Activated CD4-positive, alpha-beta memory T cell treated with anti-CD3 and anti-CD28 coated beads, Interleukin-2, amount 10 ng/mL, durations not matched to agents 7 days and 5 days (primary cell): ENCODE measurements around the gene OLFML1. TPM values are rescaled to one million over a fixed set of nuclear protein-coding genes. Genes with fewer than 3 reads are reported as not detected.

Source experiments
- CTCF ChIA-PET: fragments of 350-600 bp; sonication (Branson Sonifier 250); formaldehyde crosslinking; loops from one replicate; lab custom pipeline; 2021; ENCODE audit warnings: antibody characterized with exemption, inconsistent platforms; lab: Charles Lee
- POLR2A ChIA-PET: fragments of 350-600 bp; sonication (Branson Sonifier 250); formaldehyde crosslinking; loops from one replicate; lab custom pipeline; 2021; ENCODE audit warnings: antibody characterized with exemption; lab: Charles Lee
- DNase-seq: peaks from one replicate; pipeline ENCODE4 v3.0.0-alpha.2; 2020
- H3K27ac Mint-ChIP-seq: one replicate; pipeline ENCODE4 v1.8.0; 2021; ENCODE audit warnings: mild to moderate bottlenecking, mixed read lengths
- H3K27me3 Mint-ChIP-seq: one replicate; pipeline ENCODE4 v1.8.0; 2021; ENCODE audit warnings: mixed read lengths
- H3K36me3 Mint-ChIP-seq: one replicate; pipeline ENCODE4 v1.8.0; 2021; ENCODE audit warnings: low read depth, mixed read lengths
- H3K4me1 Mint-ChIP-seq: one replicate; pipeline ENCODE4 v1.8.0; 2021; ENCODE audit warnings: mixed read lengths
- H3K4me3 Mint-ChIP-seq: one replicate; pipeline ENCODE4 v1.8.0; 2021; ENCODE audit warnings: mild to moderate bottlenecking, mixed read lengths
- H3K9me3 Mint-ChIP-seq: one replicate; pipeline ENCODE4 v1.8.0; 2021; ENCODE audit warnings: mixed read lengths
- total RNA-seq, 2 experiments: library from RNA; stranded (reverse); gene quantifications; one replicate each; pipeline ENCODE4 v1.2.3, GENCODE V29; 2021

Gene OLFML1
- total RNA-seq, 2 experiments from 2014 or later = not detected

GRCh38 chr11:7450836-7451235, 34.5 kb upstream of the OLFML1 start:
- Mint-ChIP-seq H3K27ac (no peak overlapping the region), H3K4me3 (no peak overlapping the region), H3K9me3 (no peaks in the 10 kb centered on the region), H3K36me3 (no peaks in the 10 kb centered on the region), H3K4me1 (no peaks in the 10 kb centered on the region), H3K27me3 (peaks cover 2% of the 10 kb centered on the region)
- ChIA-PET POLR2A (no interaction called here), CTCF (interaction anchor here (0.8 to 1.9 kb wide), 2 partner anchors 9 to 206 kb away, joined by 3 to 5 read pairs; no protein-coding TSS in a partner anchor)
- DNase-seq = no peak

GRCh38 chr11:7451520-7451919, 33.8 kb upstream of the OLFML1 start:
- POLR2A ChIA-PET = no interaction called here
- H3K27me3 Mint-ChIP-seq = peaks cover 2% of the 10 kb centered on the region
- CTCF ChIA-PET = interaction anchor here (0.8 kb wide), 1 partner anchor 9 kb away, joined by 3 read pairs; no protein-coding TSS in a partner anchor

GRCh38 chr11:7451952-7452494, 33.3 kb upstream of the OLFML1 start:
- Mint-ChIP-seq H3K9me3 (no peaks in the 10 kb centered on the region), H3K27me3 (peaks cover 2% of the 10 kb centered on the region)
- CTCF ChIA-PET = no interaction called here

More at GRCh38 chr11:7451520-7451919, 33.8 kb upstream of the OLFML1 start:
- no peaks in the 10 kb centered on the region for H3K4me1 Mint-ChIP-seq
- no peaks in the 10 kb centered on the region for H3K9me3 Mint-ChIP-seq
- no peak overlapping the region for H3K4me3 Mint-ChIP-seq
- H3K36me3 Mint-ChIP-seq = no peaks in the 10 kb centered on the region
- DNase-seq = no peak
- no peak overlapping the region for H3K27ac Mint-ChIP-seq

GRCh38 chr11:7454854-7455253, 30.5 kb upstream of the OLFML1 start:
- ChIA-PET CTCF (interaction anchor here (0.8 to 1.4 kb wide), 2 partner anchors 13 to 211 kb away, joined by 3 to 6 read pairs; no protein-coding TSS in a partner anchor), POLR2A (no interaction called here)
- Mint-ChIP-seq H3K36me3 (no peaks in the 10 kb centered on the region), H3K9me3 (no peaks in the 10 kb centered on the region), H3K4me3 (no peak overlapping the region), H3K4me1 (no peaks in the 10 kb centered on the region), H3K27ac (no peak overlapping the region), H3K27me3 (peaks cover 5% of the 10 kb centered on the region)
- no peak for DNase-seq

More at GRCh38 chr11:7451952-7452494, 33.3 kb upstream of the OLFML1 start:
- H3K4me3 Mint-ChIP-seq = no peak overlapping the region
- POLR2A ChIA-PET = no interaction called here
- no peak overlapping the region for H3K27ac Mint-ChIP-seq
- H3K4me1 Mint-ChIP-seq = no peaks in the 10 kb centered on the region
- no peaks in the 10 kb centered on the region for H3K36me3 Mint-ChIP-seq
- DNase-seq = no peak

GRCh38 chr11:7457211-7457610, 28.1 kb upstream of the OLFML1 start:
- Mint-ChIP-seq H3K4me3 (no peak overlapping the region), H3K36me3 (no peaks in the 10 kb centered on the region), H3K27ac (no peak overlapping the region), H3K27me3 (peaks cover 3% of the 10 kb centered on the region), H3K4me1 (no peaks in the 10 kb centered on the region), H3K9me3 (no peaks in the 10 kb centered on the region)
- POLR2A ChIA-PET = no interaction called here
- CTCF ChIA-PET = no interaction called here
- DNase-seq = no peak

- peaks cover under 1% of the 10 kb centered on the region for H3K4me1 Mint-ChIP-seq
- H3K36me3 Mint-ChIP-seq = no peaks in the 10 kb centered on the region
- H3K4me3 Mint-ChIP-seq = no peak overlapping the region
- no peak for DNase-seq
- H3K27ac Mint-ChIP-seq = no peak overlapping the region
- ChIA-PET CTCF (no interaction called here), POLR2A (no interaction called here)
- no peaks in the 10 kb centered on the region for H3K9me3 Mint-ChIP-seq
- H3K27me3 Mint-ChIP-seq = peaks cover 3% of the 10 kb centered on the region
Measured at GRCh38 chr11:7462706-7463105, 22.6 kb upstream of the OLFML1 start.

- no peak for DNase-seq
- no peak overlapping the region for H3K4me3 Mint-ChIP-seq
- ChIA-PET CTCF (no interaction called here), POLR2A (no interaction called here)
- no peak overlapping the region for H3K27ac Mint-ChIP-seq
- peaks cover 2% of the 10 kb centered on the region for H3K4me1 Mint-ChIP-seq
- no peaks in the 10 kb centered on the region for H3K27me3 Mint-ChIP-seq
- no peaks in the 10 kb centered on the region for H3K9me3 Mint-ChIP-seq
- H3K36me3 Mint-ChIP-seq = no peaks in the 10 kb centered on the region
Measured at GRCh38 chr11:7467652-7468051, 17.7 kb upstream of the OLFML1 start.

- ChIA-PET CTCF (no interaction called here), POLR2A (no interaction called here)
- Mint-ChIP-seq H3K27me3 (no peaks in the 10 kb centered on the region), H3K4me3 (no peak overlapping the region), H3K9me3 (no peaks in the 10 kb centered on the region), H3K36me3 (no peaks in the 10 kb centered on the region), H3K27ac (no peak overlapping the region), H3K4me1 (peaks cover 2% of the 10 kb centered on the region)
- DNase-seq = no peak
Measured at GRCh38 chr11:7469351-7469865, 15.9 kb upstream of the OLFML1 start.

- POLR2A ChIA-PET = no interaction called here
- Mint-ChIP-seq H3K4me1 (peaks cover 2% of the 10 kb centered on the region), H3K27ac (no peak overlapping the region), H3K36me3 (no peaks in the 10 kb centered on the region), H3K9me3 (no peaks in the 10 kb centered on the region), H3K4me3 (no peak overlapping the region), H3K27me3 (no peaks in the 10 kb centered on the region)
- CTCF ChIA-PET = interaction anchor here (0.7 kb wide), 1 partner anchor 745 kb away, joined by 3 read pairs; no protein-coding TSS in a partner anchor
- DNase-seq = no peak
Measured at GRCh38 chr11:7471071-7471470, 14.2 kb upstream of the OLFML1 start.

GRCh38 chr11:7473717-7474116, 11.6 kb upstream of the OLFML1 start:
- no peaks in the 10 kb centered on the region for H3K36me3 Mint-ChIP-seq
- H3K4me3 Mint-ChIP-seq = no peak overlapping the region
- H3K9me3 Mint-ChIP-seq = no peaks in the 10 kb centered on the region
- peaks cover 4% of the 10 kb centered on the region for H3K27me3 Mint-ChIP-seq
- POLR2A ChIA-PET = no interaction called here
- no peaks in the 10 kb centered on the region for H3K4me1 Mint-ChIP-seq
- CTCF ChIA-PET = interaction anchor here (0.9 kb wide), 1 partner anchor 13 kb away, joined by 3 read pairs; no protein-coding TSS in a partner anchor
- no peak for DNase-seq
- no peak overlapping the region for H3K27ac Mint-ChIP-seq

- Mint-ChIP-seq H3K9me3 (no peaks in the 10 kb centered on the region), H3K27me3 (peaks cover 6% of the 10 kb centered on the region), H3K27ac (no peak overlapping the region), H3K4me1 (no peaks in the 10 kb centered on the region), H3K4me3 (no peak overlapping the region), H3K36me3 (no peaks in the 10 kb centered on the region)
- ChIA-PET CTCF (no interaction called here), POLR2A (no interaction called here)
- DNase-seq = no peak
Measured at GRCh38 chr11:7480113-7480512, 5.2 kb upstream of the OLFML1 start.

- Mint-ChIP-seq H3K36me3 (no peaks in the 10 kb centered on the region), H3K4me3 (no peak overlapping the region), H3K9me3 (no peaks in the 10 kb centered on the region), H3K4me1 (no peaks in the 10 kb centered on the region), H3K27me3 (peaks cover 6% of the 10 kb centered on the region), H3K27ac (no peak overlapping the region)
- POLR2A ChIA-PET = no interaction called here
- DNase-seq = no peak
- CTCF ChIA-PET = no interaction called here
Measured at GRCh38 chr11:7484131-7484530, 1.2 kb upstream of the OLFML1 start.

GRCh38 chr11:7484645-7485044, 661 bp upstream of the OLFML1 start:
- H3K27ac Mint-ChIP-seq = no peak overlapping the region
- POLR2A ChIA-PET = no interaction called here
- H3K4me3 Mint-ChIP-seq = no peak overlapping the region
- no peaks in the 10 kb centered on the region for H3K9me3 Mint-ChIP-seq
- H3K27me3 Mint-ChIP-seq = peaks cover 10% of the 10 kb centered on the region
- no peaks in the 10 kb centered on the region for H3K36me3 Mint-ChIP-seq
- no peaks in the 10 kb centered on the region for H3K4me1 Mint-ChIP-seq
- no peak for DNase-seq
- CTCF ChIA-PET = no interaction called here
